Transverse colon (tissue), 4 donors: Measurements from ENCODE around the gene WNT9A. TPM values are rescaled to one million over a fixed set of nuclear protein-coding genes. Genes with fewer than 3 reads are reported as not detected.
A peak's percentile ranks its signal among the peaks of the same experiment; 100 is the strongest.

ENCODE experiments used
- DNase-seq: peaks from one replicate; pipeline ENCODE4 v3.0.0-alpha.2; 2019
- H3K27ac ChIP-seq, 4 donors: fragments of 200-600 bp; sonication (generic); 2 replicates each; pipeline ENCODE4 v1.5.1; 2016 to 2018; ENCODE audit warnings: inconsistent platforms in 4 of 4
- H3K27me3 ChIP-seq: fragments of 200-600 bp; sonication (generic); 2 replicates; pipeline ENCODE4 v1.5.1; 2017; ENCODE audit warnings: inconsistent platforms
- H3K36me3 ChIP-seq, 4 donors: fragments of 200-600 bp; sonication (generic); 2 replicates each; pipeline ENCODE4 v1.5.1; 2017 to 2019; ENCODE audit warnings: inconsistent platforms in 4 of 4
- H3K4me1 ChIP-seq, 4 donors: fragments of 200-600 bp; sonication (generic); 2 replicates each; pipeline ENCODE4 v1.5.1; 2017 to 2020; ENCODE audit warnings: inconsistent platforms in 4 of 4
- H3K4me3 ChIP-seq, 4 donors: fragments of 200-600 bp; sonication (generic); 1 replicate in 1 of 4; 2 replicates in 3 of 4; pipeline versions ENCODE4 v1.5.1 to v1.6.1; 2017 to 2019; ENCODE audit warnings: inconsistent platforms in 4 of 4
- H3K9me3 ChIP-seq, 2 donors: fragments of 200-600 bp; sonication (generic); 2 replicates each; pipeline ENCODE4 v1.5.1; 2017 to 2019; ENCODE audit warnings: inconsistent platforms in 2 of 2
- CTCF ChIP-seq, 5 experiments: fragments of 200-600 bp in 3 of 5; fragments of 450-650 bp in 2 of 5; sonication (generic) in 3 of 5; IDR thresholded peaks; 1 replicate in 2 of 5; 2 replicates in 3 of 5; pipeline ENCODE4 v1.5.1; 2016 to 2017; ENCODE audit warnings: antibody characterized with exemption in 5 of 5, inconsistent platforms in 3 of 5, mild to moderate bottlenecking in 2 of 5, moderate library complexity in 1 of 5
- EP300 ChIP-seq: sonication (generic); formaldehyde crosslinking; IDR thresholded peaks from one replicate; pipeline ENCODE4 v1.6.1; 2017; ENCODE audit warnings: antibody characterized with exemption, low read depth
- POLR2A ChIP-seq: fragments of 450-650 bp; IDR thresholded peaks from one replicate; pipeline ENCODE4 v1.6.1; 2016; ENCODE audit warnings: antibody characterized with exemption, mild to moderate bottlenecking, moderate library complexity
- POLR2AphosphoS5 ChIP-seq, 3 donors: sonication (generic); formaldehyde crosslinking; IDR thresholded peaks; one replicate each; pipeline ENCODE4 v1.6.1; 2016; ENCODE audit warnings: antibody characterized with exemption in 3 of 3
- WGBS, 2 donors: methylation state at CpG; one replicate each; pipeline ENCODE4 v1.1.5; 2018; ENCODE audit warnings: low coverage in 1 of 2; 5-methylcytosine and 5-hydroxymethylcytosine counted together
- in situ Hi-C, 4 donors: fragments of 200-750 bp; cut with MboI; loops; one replicate each; pipeline versions ENCODE4 v1.15.0 to v1.15.1; 2017; ENCODE audit warnings: low sequenced_read_pairs in 3 of 4, low pct_ligation_motif_present in 1 of 4, low pct_unique_long_range_greater_than_20kb in 1 of 4
- intact Hi-C: fragments of 100-400 bp; cut with DNase I; formaldehyde crosslinking; loops from one replicate; pipeline ENCODE4 v1.15.1; 2023; ENCODE audit warnings: low total_unique reads
- total RNA-seq, 4 donors: library from RNA; depleted of rRNA; stranded (reverse); fragments of >200 nt; gene quantifications; one replicate each; pipeline ENCODE4 v1.1.0, GENCODE V29; 2016

The WNT9A gene
- total RNA-seq, 4 donors from 2014 or later, result 1.2 to 4.0 (median 1.8) TPM

- DNase-seq, result no peak
- in situ Hi-C loops (no loop called here), intact Hi-C loops (loop anchor here (10.0 kb wide), 2 partner anchors 58 to 92 kb away; partner anchors contain the start of gene WNT9A)
- peaks cover 12 to 24% (median 20%) of the 10 kb centered on the region in 4 donors for H3K4me1 ChIP-seq
- TF ChIP-seq POLR2AphosphoS5 (IDR thresholded peaks at IDR 0.05), result no peak
- no peak for TF ChIP-seq POLR2A
- no peak for TF ChIP-seq CTCF (IDR thresholded peaks at IDR 0.05)
- no peak for TF ChIP-seq EP300
- H3K27me3 ChIP-seq, result no peaks in the 10 kb centered on the region
- WGBS, 2 donors, result 30% methylated on average over 18 of the region's 18 CpGs; no CpG with 5 or more reads in 1 of the 2 donors
- H3K9me3 ChIP-seq, result no peaks in the 10 kb centered on the region
- peak overlapping the region in 3 of 4 donors; percentile 35 to 57 (median 38) for H3K4me3 ChIP-seq
- no peaks in the 10 kb centered on the region for H3K36me3 ChIP-seq
- peak overlapping the region; percentile 88 to 96 (median 90) for H3K27ac ChIP-seq
Measured at GRCh38 chr1:227886503-227886961, 61.2 kb downstream of the WNT9A start.

GRCh38 chr1:227885648-227886502, 61.9 kb downstream of the WNT9A start:
- no peaks in the 10 kb centered on the region for H3K9me3 ChIP-seq
- DNase-seq, result peak; percentile 53
- no peaks in the 10 kb centered on the region for H3K36me3 ChIP-seq
- TF ChIP-seq POLR2A, result no peak
- TF ChIP-seq POLR2AphosphoS5 (IDR thresholded peaks at IDR 0.05), result no peak
- TF ChIP-seq EP300, result no peak
- TF ChIP-seq CTCF (IDR thresholded peaks at IDR 0.05), result no peak
- peak overlapping the region; percentile 88 to 96 (median 90) for H3K27ac ChIP-seq
- peaks cover 12 to 24% (median 20%) of the 10 kb centered on the region in 4 donors for H3K4me1 ChIP-seq
- 41% methylated on average over 10 of the region's 14 CpGs; no CpG with 5 or more reads in 1 of the 2 donors for WGBS, 2 donors
- H3K4me3 ChIP-seq, result peak overlapping the region in 1 of 4 donors; percentile 57
- H3K27me3 ChIP-seq, result no peaks in the 10 kb centered on the region
- intact Hi-C loops (loop anchor here (10.0 kb wide), 2 partner anchors 59 to 91 kb away; partner anchors contain the start of gene WNT9A), in situ Hi-C loops (no loop called here)

GRCh38 chr1:227885135-227885647, 62.5 kb downstream of the WNT9A start:
- Histone ChIP-seq H3K4me1 (peaks cover 12 to 24% (median 20%) of the 10 kb centered on the region in 4 donors), H3K27ac (peak overlapping the region in 2 of 4 donors; percentile 90 to 96), H3K27me3 (no peaks in the 10 kb centered on the region), H3K4me3 (no peak overlapping the region), H3K36me3 (no peaks in the 10 kb centered on the region), H3K9me3 (no peaks in the 10 kb centered on the region)
- DNase-seq, result no peak
- intact Hi-C loops (loop anchor here (10.0 kb wide), 2 partner anchors 60 to 90 kb away; partner anchors contain the start of gene WNT9A), in situ Hi-C loops (no loop called here)
- TF ChIP-seq POLR2AphosphoS5 (IDR thresholded peaks at IDR 0.05), result no peak
- no peak for TF ChIP-seq POLR2A
- no peak for TF ChIP-seq EP300
- no peak for TF ChIP-seq CTCF (IDR thresholded peaks at IDR 0.05)
- 73% methylated on average over 7 of the region's 8 CpGs; no CpG with 5 or more reads in 1 of the 2 donors for WGBS, 2 donors
